ENCODE measurements around the gene HIVEP2.

- TF ChIP-seq CTCF (IDR thresholded peaks at IDR 0.05): no peak
- no peak for TF ChIP-seq EZH2 (IDR thresholded peaks at IDR 0.05; ENCODE audit: borderline replicate concordance, insufficient read depth, low read depth, low read length, poor library complexity, severe bottlenecking)
These were observed 13.4 kb upstream of the HIVEP2 start for GRCh38 chr6:142958343-142958742.
